GM13976 (cell line): ENCODE measurements around the gene NEURL3.

ENCODE experiments used
- DNase-seq: peaks from one replicate; pipeline ENCODE4 v3.0.0; 2012; ENCODE audit warnings: low spot score
- in situ Hi-C: fragments of 300-500 bp; cut with MboI; formaldehyde crosslinking; loops from one replicate; pipeline ENCODE4 v1.12.0; 2022; ENCODE audit warnings: low sequenced_read_pairs, mixed read lengths, inconsistent platforms; ENCODE audit not compliant: unreplicated experiment
- TF ChIP-seq, protein P1 (sequence below): IDR thresholded peaks from 2 replicates; pipeline ENCODE4 v1.5.1; 2012; ENCODE audit warnings: borderline replicate concordance, mild to moderate bottlenecking; ENCODE audit not compliant: insufficient read depth; ENCODE audit errors: extremely low read depth, missing control alignments, control extremely low read depth

Gene NEURL3

DNA sequence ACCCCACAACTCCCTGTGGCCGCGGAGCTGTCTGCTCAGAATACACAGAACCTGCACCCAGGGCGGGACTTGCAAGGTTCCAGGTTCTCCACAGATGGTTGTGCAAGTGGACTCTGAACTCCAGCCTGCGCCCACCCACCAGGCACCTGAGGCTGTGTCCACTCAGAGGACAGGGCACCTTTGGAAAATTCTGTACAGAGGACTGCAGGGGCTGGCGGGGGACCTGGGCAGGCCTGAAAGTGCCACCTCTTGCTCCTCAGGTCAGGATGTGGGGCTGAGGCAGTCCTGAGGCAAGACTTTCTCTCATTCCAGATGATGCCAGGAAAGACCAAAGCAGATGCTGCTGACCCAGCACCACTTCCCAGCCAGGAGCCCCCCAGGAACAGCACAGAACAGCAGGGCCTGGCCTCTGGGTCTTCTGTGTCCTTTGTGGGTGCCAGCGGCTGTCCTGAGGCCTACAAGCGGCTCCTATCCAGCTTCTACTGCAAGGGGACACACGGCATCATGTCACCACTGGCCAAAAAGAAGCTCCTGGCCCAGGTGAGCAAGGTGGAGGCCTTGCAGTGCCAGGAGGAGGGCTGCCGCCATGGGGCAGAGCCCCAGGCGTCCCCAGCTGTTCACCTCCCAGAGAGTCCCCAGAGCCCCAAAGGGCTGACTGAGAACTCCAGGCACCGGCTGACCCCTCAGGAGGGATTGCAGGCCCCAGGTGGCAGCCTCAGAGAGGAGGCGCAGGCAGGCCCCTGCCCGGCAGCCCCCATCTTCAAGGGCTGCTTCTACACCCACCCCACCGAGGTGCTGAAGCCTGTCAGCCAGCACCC lies 45.8 kb upstream of the NEURL3 start:
- in situ Hi-C loops: no loop called here
- TF ChIP-seq, protein P1, sequence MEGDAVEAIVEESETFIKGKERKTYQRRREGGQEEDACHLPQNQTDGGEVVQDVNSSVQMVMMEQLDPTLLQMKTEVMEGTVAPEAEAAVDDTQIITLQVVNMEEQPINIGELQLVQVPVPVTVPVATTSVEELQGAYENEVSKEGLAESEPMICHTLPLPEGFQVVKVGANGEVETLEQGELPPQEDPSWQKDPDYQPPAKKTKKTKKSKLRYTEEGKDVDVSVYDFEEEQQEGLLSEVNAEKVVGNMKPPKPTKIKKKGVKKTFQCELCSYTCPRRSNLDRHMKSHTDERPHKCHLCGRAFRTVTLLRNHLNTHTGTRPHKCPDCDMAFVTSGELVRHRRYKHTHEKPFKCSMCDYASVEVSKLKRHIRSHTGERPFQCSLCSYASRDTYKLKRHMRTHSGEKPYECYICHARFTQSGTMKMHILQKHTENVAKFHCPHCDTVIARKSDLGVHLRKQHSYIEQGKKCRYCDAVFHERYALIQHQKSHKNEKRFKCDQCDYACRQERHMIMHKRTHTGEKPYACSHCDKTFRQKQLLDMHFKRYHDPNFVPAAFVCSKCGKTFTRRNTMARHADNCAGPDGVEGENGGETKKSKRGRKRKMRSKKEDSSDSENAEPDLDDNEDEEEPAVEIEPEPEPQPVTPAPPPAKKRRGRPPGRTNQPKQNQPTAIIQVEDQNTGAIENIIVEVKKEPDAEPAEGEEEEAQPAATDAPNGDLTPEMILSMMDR: no peak
- DNase-seq: peak; percentile 20

DNA sequence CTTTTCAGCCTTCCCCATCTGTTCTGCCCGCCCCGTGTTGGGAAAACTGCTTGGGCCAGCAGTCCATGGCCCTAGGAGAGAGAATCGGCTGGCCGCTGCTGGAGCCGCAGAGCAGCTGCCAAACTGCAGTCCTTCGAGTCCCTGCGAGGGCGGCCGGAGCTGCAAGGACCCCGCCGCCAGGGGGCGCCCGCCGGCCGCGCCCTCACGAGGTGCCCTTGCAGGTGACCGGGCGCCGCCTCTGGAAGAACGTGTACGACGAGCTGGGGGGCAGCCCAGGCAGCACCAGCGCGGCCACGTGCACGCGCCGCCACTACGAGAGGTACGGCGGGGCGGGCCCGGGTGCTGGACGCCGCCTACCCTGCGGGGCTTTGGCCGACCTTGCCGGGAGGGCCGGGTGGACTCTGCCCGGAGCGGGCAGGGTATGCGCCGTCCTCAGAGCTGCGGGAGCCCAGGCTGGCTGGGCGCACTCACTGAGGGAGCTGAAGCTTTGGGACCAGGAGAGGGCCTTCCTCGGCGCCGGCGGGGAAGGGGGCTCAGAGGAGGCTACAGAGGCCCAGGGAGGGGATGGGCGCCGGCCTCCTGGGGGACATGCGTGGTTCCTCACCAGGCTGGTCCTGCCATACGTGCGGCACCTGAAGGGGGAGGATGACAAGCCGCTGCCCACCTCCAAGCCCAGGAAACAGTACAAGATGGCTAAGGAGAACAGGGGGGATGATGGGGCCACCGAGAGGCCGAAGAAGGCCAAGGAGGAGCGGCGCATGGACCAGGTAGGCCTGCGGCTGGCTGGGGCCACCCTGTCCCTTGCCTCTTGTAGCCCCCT lies 45.0 kb upstream of the NEURL3 start:
- DNase-seq: peak; percentile 22
- in situ Hi-C loops: no loop called here
- TF ChIP-seq, protein P1: no peak

DNA sequence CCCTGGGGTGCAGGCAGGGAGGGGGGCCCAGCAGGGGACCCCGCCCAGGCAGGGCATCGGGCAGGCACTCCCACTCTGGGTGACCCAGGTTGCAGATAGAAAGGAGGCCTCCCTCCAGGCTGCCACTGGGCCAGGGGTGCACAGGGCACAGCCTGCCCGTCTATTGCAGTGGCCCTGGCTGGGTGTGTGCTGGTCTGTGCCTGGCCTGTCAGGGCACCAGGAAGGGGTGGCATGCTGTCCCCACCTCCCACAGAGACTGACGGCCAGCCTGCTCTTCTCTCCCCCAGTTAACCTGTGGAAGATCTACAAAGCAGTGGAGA lies 44.3 kb upstream of the NEURL3 start:
- TF ChIP-seq, protein P1: no peak
- DNase-seq: no peak
- in situ Hi-C loops: no loop called here

DNA sequence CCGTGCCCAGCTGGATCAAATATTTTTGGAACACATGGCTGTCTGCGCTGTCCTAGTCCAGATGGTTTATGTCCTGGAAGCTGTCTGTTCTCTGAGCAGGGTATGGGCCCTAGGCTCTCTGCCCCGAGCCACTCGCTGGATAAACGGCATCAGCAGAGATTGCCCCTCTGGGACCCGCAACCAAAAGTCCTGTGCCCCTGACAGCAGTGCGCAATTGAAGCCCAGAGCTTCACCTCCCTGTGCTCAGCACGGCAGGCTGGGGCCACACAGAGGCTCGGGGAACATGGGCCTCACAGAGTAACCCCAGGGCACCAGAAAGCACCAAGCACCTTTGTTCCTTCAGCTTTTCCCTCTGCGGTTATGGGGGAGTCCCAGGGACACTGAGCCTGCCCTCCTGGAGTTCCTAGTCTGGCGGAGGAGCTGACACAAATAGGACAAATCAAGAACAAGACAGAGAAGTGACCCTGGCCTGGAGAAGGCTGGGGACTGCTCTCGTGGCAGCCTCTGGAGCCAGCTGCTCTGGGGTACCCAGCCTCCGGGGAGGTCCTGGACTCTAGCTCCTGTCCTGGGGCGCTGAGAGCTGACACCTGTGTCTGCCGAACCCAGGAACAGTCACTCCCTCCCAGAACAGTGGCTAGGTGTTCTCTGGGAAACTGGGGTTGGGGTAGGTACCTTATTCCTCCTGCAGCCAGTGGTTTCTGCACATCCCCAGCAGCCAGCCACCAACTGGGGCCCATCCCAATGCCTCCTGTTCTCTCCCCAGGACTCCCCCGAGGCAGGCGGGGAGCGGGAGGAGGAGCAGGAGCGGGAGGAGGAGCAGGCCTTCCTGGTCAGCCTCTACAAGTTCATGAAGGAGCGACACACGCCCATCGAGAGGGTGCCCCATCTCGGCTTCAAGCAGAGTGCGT lies 43.7 kb upstream of the NEURL3 start:
- in situ Hi-C loops: no loop called here
- TF ChIP-seq, protein P1: no peak
- peak; percentile 9 for DNase-seq

DNA sequence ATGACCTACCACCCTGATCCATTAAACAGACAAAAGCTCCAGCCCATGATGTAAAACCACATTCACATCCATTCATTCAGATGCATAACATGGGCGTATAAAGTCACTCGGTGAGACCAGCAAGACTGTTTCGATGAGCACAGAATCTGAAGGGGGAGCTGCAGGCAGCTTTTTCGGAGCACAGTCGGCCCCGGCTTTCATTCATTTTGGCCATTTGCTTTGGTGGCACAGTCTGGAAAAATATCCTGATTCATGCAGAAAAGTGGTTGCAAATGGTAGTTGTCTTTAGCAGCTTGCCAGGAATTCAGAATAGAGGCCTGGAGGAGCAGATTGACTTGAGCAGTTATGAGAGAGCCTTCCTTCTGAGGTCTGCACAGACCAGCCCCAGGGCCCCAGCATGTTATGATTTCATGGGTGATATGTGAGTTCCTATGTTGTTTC lies 42.6 kb upstream of the NEURL3 start:
- TF ChIP-seq, protein P1: no peak
- in situ Hi-C loops: no loop called here
- DNase-seq: no peak

DNA sequence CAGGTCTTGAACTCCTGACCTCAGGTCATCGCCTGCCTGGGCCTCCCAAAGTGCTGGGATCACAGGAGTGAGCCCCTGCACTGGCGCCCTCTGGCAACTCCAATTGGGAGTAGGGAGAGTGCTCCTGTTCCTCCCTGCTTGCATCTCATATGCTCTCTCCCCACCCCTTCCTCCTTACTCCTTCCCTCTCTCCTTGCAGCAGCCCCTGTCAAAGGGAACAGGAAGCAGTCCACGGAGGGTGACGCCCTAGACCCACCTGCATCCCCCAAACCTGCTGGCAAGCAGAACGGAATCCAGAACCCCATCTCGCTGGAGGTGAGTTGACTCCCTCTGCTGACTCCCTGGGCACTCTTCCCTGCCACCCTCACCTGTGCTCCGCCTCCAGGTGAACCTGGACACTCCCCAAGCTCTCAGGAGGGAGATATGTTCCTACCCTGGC lies 42.1 kb upstream of the NEURL3 start:
- DNase-seq: no peak
- TF ChIP-seq, protein P1: no peak
- in situ Hi-C loops: no loop called here
